HepG2 (cell line): ENCODE results near the gene SBDS. TPM values are rescaled to one million over a fixed set of nuclear protein-coding genes. Genes with fewer than 3 reads are reported as not detected.

Experiments
- ATAC-seq: fragments of 200-7000 bp; cut with Tn5 transposase; 3 replicates; pipeline ENCODE4 v1.9.1; 2020; ENCODE audit warnings: mild to moderate bottlenecking, moderate library complexity
- BruUV-seq: library from RNA; stranded (reverse); fragments of 400-500 nt; replicated peaks from 2 replicates; lab custom pipeline; 2021; lab: Mats Ljungman, UMichigan
- CTCF ChIA-PET: fragments of 300-600 bp; formaldehyde crosslinking; extraction: SDS; loops from one replicate; lab custom pipeline; 2021; ENCODE audit warnings: low total read pairs, inconsistent platforms, low intra/inter-chr PET ratio; lab: Yijun Ruan, JAX
- POLR2A ChIA-PET: fragments of 350-600 bp; sonication (Branson Sonifier 250); formaldehyde crosslinking; loops from one replicate; lab custom pipeline; 2020; ENCODE audit warnings: antibody characterized with exemption, inconsistent platforms; lab: Yijun Ruan, JAX
- DNase-seq: peaks from one replicate; pipeline ENCODE4 v3.0.0-alpha.2; 2015; ENCODE audit warnings: low spot score
- FAIRE-seq: peaks from 3 replicates; lab custom pipeline; 2011; peaks lifted over from hg19 to GRCh38; lab: Jason Lieb, UNC
- H2AFZ ChIP-seq: one replicate; pipeline ENCODE4 v1.6.1; 2011; ENCODE audit warnings: low read length, inconsistent platforms
- H3K27ac ChIP-seq: fragments of 300-600 bp; 3 replicates; pipeline ENCODE4 v1.8.0; 2011; ENCODE audit warnings: mixed run types, mild to moderate bottlenecking, mixed read lengths, low read length, inconsistent platforms; ENCODE audit not compliant: insufficient read depth; ENCODE audit errors: extremely low read length
- H3K27me3 ChIP-seq, 2 experiments: fragments of 200-600 bp in 1 of 2; 2 replicates in 1 of 2; 3 replicates in 1 of 2; pipeline versions ENCODE4 v1.6.0 to v1.8.0; 2011; ENCODE audit warnings: low read length in 2 of 2, mild to moderate bottlenecking in 2 of 2, moderate library complexity in 2 of 2, inconsistent platforms in 1 of 2; ENCODE audit not compliant: insufficient read depth in 2 of 2, control insufficient read depth in 1 of 2
- H3K36me3 ChIP-seq, 2 experiments: fragments of 200-600 bp in 1 of 2; replicated peaks in 1 of 2; 2 replicates in 1 of 2; 3 replicates in 1 of 2; pipeline versions ENCODE4 v1.5.1 to v1.8.0; 2011; ENCODE audit warnings: low read length in 2 of 2, inconsistent platforms in 1 of 2; ENCODE audit not compliant: insufficient read depth in 2 of 2, control insufficient read depth in 1 of 2
- H3K4me1 ChIP-seq: 2 replicates; pipeline ENCODE4 v1.5.1; 2012; ENCODE audit warnings: low read length, inconsistent platforms; ENCODE audit not compliant: insufficient read depth
- H3K4me2 ChIP-seq: 2 replicates; pipeline ENCODE4 v1.6.0; 2011; ENCODE audit warnings: low read depth, low read length, inconsistent platforms
- H3K4me3 ChIP-seq, 3 experiments: fragments of 200-600 bp in 1 of 3; sonication (generic), shearing (Covaris generic) in 1 of 3; replicated peaks in 1 of 3; 2 replicates each; pipeline ENCODE4 v1.5.1; 2011 to 2016; ENCODE audit warnings: low read length in 3 of 3, inconsistent platforms in 2 of 3, low read depth in 2 of 3, mild to moderate bottlenecking in 2 of 3, control low read depth in 1 of 3, mixed read lengths in 1 of 3; ENCODE audit not compliant: insufficient read depth in 1 of 3
- H3K79me2 ChIP-seq: one replicate; pipeline ENCODE4 v1.6.1; 2011; ENCODE audit warnings: low read length, inconsistent platforms; ENCODE audit not compliant: insufficient read depth
- H3K9ac ChIP-seq: 2 replicates; pipeline ENCODE4 v1.6.0; 2011; ENCODE audit warnings: mild to moderate bottlenecking, low read depth, low read length, inconsistent platforms; ENCODE audit not compliant: insufficient read depth
- H3K9me3 ChIP-seq: 2 replicates; pipeline ENCODE4 v1.5.1; 2012; ENCODE audit warnings: mild to moderate bottlenecking, low read length
- H4K20me1 ChIP-seq: 2 replicates; pipeline ENCODE4 v1.6.0; 2011; ENCODE audit warnings: inconsistent platforms, mild to moderate bottlenecking, low read length, moderate library complexity; ENCODE audit not compliant: insufficient read depth
- AKAP8 ChIP-seq: sonication (generic); formaldehyde crosslinking; IDR thresholded peaks from 2 replicates; pipeline ENCODE4 v1.5.1; 2020; ENCODE audit warnings: mild to moderate bottlenecking, missing genetic modification reagents
- BCL6 ChIP-seq: IDR thresholded peaks from 2 replicates; pipeline ENCODE4 v1.6.1; 2016; ENCODE audit warnings: missing genetic modification reagents, missing compliant biosample characterization
- BRCA1 ChIP-seq: sonication (generic); formaldehyde crosslinking; IDR thresholded peaks from 2 replicates; pipeline ENCODE4 v1.4.0; 2020; ENCODE audit warnings: missing genetic modification reagents
- DMTF1 ChIP-seq: sonication (generic); formaldehyde crosslinking; IDR thresholded peaks from 2 replicates; pipeline ENCODE4 v1.4.0; 2020; ENCODE audit warnings: mild to moderate bottlenecking, missing genetic modification reagents
- E2F5 ChIP-seq: sonication (generic); formaldehyde crosslinking; conservative IDR thresholded peaks from 2 replicates; pipeline ENCODE4 v1.4.0; 2020; ENCODE audit warnings: missing genetic modification reagents
- ELF1 ChIP-seq: sonication (generic); formaldehyde crosslinking; IDR thresholded peaks from 2 replicates; pipeline ENCODE4 v1.4.0; 2020; ENCODE audit warnings: missing genetic modification reagents
- GPBP1L1 ChIP-seq: sonication (generic); formaldehyde crosslinking; IDR thresholded peaks from 2 replicates; pipeline ENCODE4 v1.5.0; 2020; ENCODE audit warnings: mild to moderate bottlenecking, missing genetic modification reagents
- HNRNPH1 ChIP-seq: fragments of 200-400 bp; formaldehyde crosslinking; optimal IDR thresholded peaks from 2 replicates; pipeline ENCODE3; 2017; ENCODE audit warnings: mild to moderate bottlenecking, low read depth, low read length
- HNRNPL ChIP-seq: fragments of 200-400 bp; formaldehyde crosslinking; IDR thresholded peaks from 2 replicates; pipeline ENCODE4 v1.6.1; 2017; ENCODE audit warnings: mild to moderate bottlenecking, low read depth, low read length
- KAT2B ChIP-seq: fragments of 150-350 bp; IDR thresholded peaks from 2 replicates; pipeline ENCODE4 v1.6.1; 2014; ENCODE audit warnings: low read depth, low read length, borderline replicate concordance
- PHF20 ChIP-seq: sonication (generic); formaldehyde crosslinking; IDR thresholded peaks from 2 replicates; pipeline ENCODE4 v1.5.0; 2020; ENCODE audit warnings: mild to moderate bottlenecking, missing genetic modification reagents
- PLSCR1 ChIP-seq: sonication (generic); formaldehyde crosslinking; IDR thresholded peaks from 2 replicates; pipeline ENCODE4 v1.5.0; 2020; ENCODE audit warnings: missing genetic modification reagents, mild to moderate bottlenecking, borderline replicate concordance
- PRDM4 ChIP-seq: sonication (generic); formaldehyde crosslinking; IDR thresholded peaks from 2 replicates; pipeline ENCODE4 v1.9.0; 2021; ENCODE audit warnings: missing genetic modification reagents, borderline replicate concordance
- RFXANK ChIP-seq: IDR thresholded peaks from 2 replicates; pipeline ENCODE4 v1.6.1; 2016
- TRIM24 ChIP-seq: sonication (generic); formaldehyde crosslinking; IDR thresholded peaks from 2 replicates; pipeline ENCODE4 v1.8.0; 2022; ENCODE audit warnings: mild to moderate bottlenecking, missing genetic modification reagents
- ZNF136 ChIP-seq: sonication (generic); formaldehyde crosslinking; IDR thresholded peaks from 2 replicates; pipeline ENCODE4 v1.8.1; 2022; ENCODE audit warnings: low read depth, mild to moderate bottlenecking, moderate library complexity, missing genetic modification reagents
- ZNF317 ChIP-seq: sonication (generic); formaldehyde crosslinking; IDR thresholded peaks from 2 replicates; pipeline ENCODE4 v1.5.0; 2020; ENCODE audit warnings: mild to moderate bottlenecking, missing genetic modification reagents
- ZNF569 ChIP-seq: sonication (generic); formaldehyde crosslinking; IDR thresholded peaks from 2 replicates; pipeline ENCODE4 v1.5.0; 2020; ENCODE audit warnings: mild to moderate bottlenecking, missing genetic modification reagents, moderate library complexity, borderline replicate concordance
- ZSCAN21 ChIP-seq: sonication (generic); formaldehyde crosslinking; IDR thresholded peaks from 2 replicates; pipeline ENCODE4 v1.8.0; 2022; ENCODE audit warnings: mild to moderate bottlenecking, missing genetic modification reagents, moderate library complexity, borderline replicate concordance
- WGBS: methylation state at CpG from one replicate; pipeline ENCODE4 v1.1.6; 2017; ENCODE audit warnings: low lambda C conversion rate; 5-methylcytosine and 5-hydroxymethylcytosine counted together
- in situ Hi-C: cut with HindIII; loops from 2 replicates; pipeline ENCODE4 v1.10.0; 2017; ENCODE audit warnings: low pct_unique_long_range_greater_than_20kb; ENCODE audit not compliant: extremely low pct_ligation_motif_present
- intact Hi-C: fragments of 100-400 bp; cut with micrococcal nuclease; formaldehyde crosslinking; loops from one replicate; pipeline ENCODE4 v1.10.0; 2022; ENCODE audit not compliant: unreplicated experiment
- polyA plus RNA-seq, 8 experiments: library from polyadenylated mRNA; depleted of rRNA in 3 of 8; stranded (reverse) in 7 of 8; unstranded in 1 of 8; fragments of >200 nt; fragmentation: Illumina TruSeq in 4 of 8; extraction: Trizol in 4 of 8; gene quantifications; 2 replicates each; pipeline versions ENCODE4 v1.2.1 to v1.2.3, GENCODE V29; 2011 to 2016; ENCODE audit warnings: low read depth in 4 of 8, missing spikeins in 1 of 8, mixed read lengths in 1 of 8; ENCODE audit not compliant: insufficient read depth in 1 of 8
- total RNA-seq, 5 experiments: library from RNA; depleted of rRNA; stranded (reverse); fragments of >200 nt; fragmentation: Illumina TruSeq; extraction: Trizol; gene quantifications; 2 replicates each; pipeline ENCODE4 v1.2.3, GENCODE V29; 2016; ENCODE audit warnings: low read depth in 1 of 5

The SBDS gene
- total and polyA plus RNA-seq, 2 of the 13 experiments (the other 11 are each of a cell fraction or from before 2014, with no cell fraction given), result 39.1 to 79.3 TPM

- BruUV-seq, result no TSS peak
- Histone ChIP-seq H3K9me3 (no peaks in the 10 kb centered on the region), H3K4me1 (no peaks in the 10 kb centered on the region), H3K4me3 (no peak overlapping the region), H3K9ac (no peak overlapping the region), H3K4me2 (no peak overlapping the region), H4K20me1 (no peaks in the 10 kb centered on the region), H3K79me2 (no peaks in the 10 kb centered on the region), H3K27ac (no peak overlapping the region), H3K36me3 (peaks cover 10 to 36% of the 10 kb centered on the region in 2 experiments), H2AFZ (no peak overlapping the region), H3K27me3 (no peaks in the 10 kb centered on the region)
- ChIA-PET CTCF (no interaction called here), POLR2A (no interaction called here)
- no peak for DNase-seq
- in situ Hi-C loops, result no loop called here
- no peak for ATAC-seq
- no peak for FAIRE-seq
- WGBS, result 93% methylated on average over 7 of the region's 7 CpGs
- intact Hi-C loops, result no loop called here
- TF ChIP-seq BRCA1 (CRISPR knock-in tag) (no peak), KAT2B (no peak), HNRNPH1 (no peak), AKAP8 (no peak), ELF1 (no peak), E2F5 (CRISPR knock-in tag) (no peak), TRIM24 (CRISPR knock-in tag) (no peak), GPBP1L1 (CRISPR knock-in tag) (no peak), ZNF317 (CRISPR knock-in tag) (no peak), PHF20 (CRISPR knock-in tag) (no peak), RFXANK (no peak), DMTF1 (CRISPR knock-in tag) (no peak), BCL6 (CRISPR knock-in tag) (no peak), ZSCAN21 (CRISPR knock-in tag) (no peak), PLSCR1 (CRISPR knock-in tag) (no peak), PRDM4 (CRISPR knock-in tag) (no peak), ZNF569 (no peak), ZNF136 (CRISPR knock-in tag) (no peak), HNRNPL (no peak)
Measured at GRCh38 chr7:67021260-67021659, 25.9 kb upstream of the SBDS start.
